ENCODE results near the gene EPX.
A peak's percentile ranks its signal among the peaks of the same experiment; 100 is the strongest.

Gene EPX

DNA sequence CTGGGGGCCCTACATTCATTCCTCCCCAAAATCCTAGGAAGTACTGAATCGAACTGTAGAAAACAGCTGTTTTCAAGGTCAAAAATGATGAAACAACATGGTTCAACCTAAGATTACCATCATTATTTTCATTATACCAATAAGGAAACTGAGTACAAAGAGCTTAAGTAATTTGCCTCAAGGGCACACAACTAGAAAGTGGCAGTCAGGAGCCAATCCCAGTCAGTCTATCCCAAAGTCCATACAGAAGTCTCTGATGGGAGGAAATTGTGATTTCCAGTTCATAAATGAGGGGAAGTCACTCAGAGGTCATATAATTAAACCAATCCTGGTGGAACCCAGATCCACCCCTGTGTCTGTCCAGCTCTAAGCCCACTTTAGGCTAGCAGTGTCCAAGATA lies 54.3 kb downstream of the EPX start:
- DNase-seq (ENCODE audit: extremely low read depth, low read depth) = no peak
- TF ChIP-seq, protein P1, sequence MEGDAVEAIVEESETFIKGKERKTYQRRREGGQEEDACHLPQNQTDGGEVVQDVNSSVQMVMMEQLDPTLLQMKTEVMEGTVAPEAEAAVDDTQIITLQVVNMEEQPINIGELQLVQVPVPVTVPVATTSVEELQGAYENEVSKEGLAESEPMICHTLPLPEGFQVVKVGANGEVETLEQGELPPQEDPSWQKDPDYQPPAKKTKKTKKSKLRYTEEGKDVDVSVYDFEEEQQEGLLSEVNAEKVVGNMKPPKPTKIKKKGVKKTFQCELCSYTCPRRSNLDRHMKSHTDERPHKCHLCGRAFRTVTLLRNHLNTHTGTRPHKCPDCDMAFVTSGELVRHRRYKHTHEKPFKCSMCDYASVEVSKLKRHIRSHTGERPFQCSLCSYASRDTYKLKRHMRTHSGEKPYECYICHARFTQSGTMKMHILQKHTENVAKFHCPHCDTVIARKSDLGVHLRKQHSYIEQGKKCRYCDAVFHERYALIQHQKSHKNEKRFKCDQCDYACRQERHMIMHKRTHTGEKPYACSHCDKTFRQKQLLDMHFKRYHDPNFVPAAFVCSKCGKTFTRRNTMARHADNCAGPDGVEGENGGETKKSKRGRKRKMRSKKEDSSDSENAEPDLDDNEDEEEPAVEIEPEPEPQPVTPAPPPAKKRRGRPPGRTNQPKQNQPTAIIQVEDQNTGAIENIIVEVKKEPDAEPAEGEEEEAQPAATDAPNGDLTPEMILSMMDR (IDR thresholded peaks at IDR 0.05; ENCODE audit: low read depth, low read length) = no peak

DNA sequence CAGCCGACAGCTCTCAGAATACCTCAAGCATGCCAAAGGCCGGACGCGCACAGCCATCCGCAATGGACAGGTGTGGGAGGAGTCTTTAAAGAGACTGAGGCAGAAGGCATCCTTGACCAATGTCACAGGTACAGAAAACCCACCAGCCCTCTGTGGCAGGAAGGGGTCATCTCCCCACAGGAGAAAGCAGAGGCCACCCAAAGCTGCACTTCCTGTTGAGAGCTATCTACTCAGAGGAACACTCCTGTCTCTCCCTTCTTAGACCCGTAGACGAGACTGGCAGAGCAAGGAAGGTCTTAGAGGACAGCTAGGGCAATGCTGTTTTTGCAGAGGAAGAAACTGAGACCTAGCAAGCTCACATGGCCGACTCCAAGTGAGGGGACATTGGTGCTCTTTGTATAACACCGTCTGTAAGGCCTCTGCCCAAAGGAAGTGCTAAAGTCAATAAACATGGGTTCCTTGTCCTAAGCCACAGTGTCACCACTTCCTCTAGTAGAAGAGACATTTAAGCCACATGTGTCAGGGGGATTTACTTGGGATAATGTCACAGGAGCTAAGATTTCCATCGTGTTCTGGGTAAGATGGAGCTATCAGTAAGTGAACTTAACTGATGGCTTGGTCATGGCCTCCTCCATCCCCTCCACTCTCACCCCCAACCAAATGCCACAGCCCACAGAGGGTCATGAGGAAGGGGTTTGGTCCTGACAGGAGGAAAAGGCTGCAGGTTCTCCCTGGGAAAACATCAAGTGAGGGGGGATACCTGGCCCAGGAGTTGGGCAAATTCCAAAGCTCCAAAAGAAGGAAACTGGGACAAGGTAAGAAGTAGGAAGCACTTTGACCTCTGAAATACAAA lies 55.2 kb downstream of the EPX start:
- DNase-seq (ENCODE audit: extremely low read depth, low read depth) = no peak
- TF ChIP-seq, protein P1 (IDR thresholded peaks at IDR 0.05; ENCODE audit: low read depth, low read length) = no peak

DNA sequence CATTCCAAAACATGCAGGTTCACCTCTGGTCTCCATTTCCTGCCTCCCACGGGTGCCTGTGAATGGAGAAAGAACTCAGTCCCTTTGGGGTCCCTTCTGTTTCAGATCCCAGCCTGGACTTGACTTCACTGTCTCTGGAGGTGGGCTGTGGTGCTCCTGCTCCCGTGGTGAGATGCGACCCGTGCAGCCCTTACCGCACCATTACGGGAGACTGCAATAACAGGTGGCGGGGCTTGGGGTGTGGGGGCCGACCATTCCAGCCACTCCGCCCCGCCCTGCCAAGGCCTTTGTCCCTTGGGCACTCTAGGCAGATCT lies 56.4 kb downstream of the EPX start:
- DNase-seq (ENCODE audit: extremely low read depth, low read depth) = no peak
- TF ChIP-seq, protein P1 (IDR thresholded peaks at IDR 0.05; ENCODE audit: low read depth, low read length) = no peak

DNA sequence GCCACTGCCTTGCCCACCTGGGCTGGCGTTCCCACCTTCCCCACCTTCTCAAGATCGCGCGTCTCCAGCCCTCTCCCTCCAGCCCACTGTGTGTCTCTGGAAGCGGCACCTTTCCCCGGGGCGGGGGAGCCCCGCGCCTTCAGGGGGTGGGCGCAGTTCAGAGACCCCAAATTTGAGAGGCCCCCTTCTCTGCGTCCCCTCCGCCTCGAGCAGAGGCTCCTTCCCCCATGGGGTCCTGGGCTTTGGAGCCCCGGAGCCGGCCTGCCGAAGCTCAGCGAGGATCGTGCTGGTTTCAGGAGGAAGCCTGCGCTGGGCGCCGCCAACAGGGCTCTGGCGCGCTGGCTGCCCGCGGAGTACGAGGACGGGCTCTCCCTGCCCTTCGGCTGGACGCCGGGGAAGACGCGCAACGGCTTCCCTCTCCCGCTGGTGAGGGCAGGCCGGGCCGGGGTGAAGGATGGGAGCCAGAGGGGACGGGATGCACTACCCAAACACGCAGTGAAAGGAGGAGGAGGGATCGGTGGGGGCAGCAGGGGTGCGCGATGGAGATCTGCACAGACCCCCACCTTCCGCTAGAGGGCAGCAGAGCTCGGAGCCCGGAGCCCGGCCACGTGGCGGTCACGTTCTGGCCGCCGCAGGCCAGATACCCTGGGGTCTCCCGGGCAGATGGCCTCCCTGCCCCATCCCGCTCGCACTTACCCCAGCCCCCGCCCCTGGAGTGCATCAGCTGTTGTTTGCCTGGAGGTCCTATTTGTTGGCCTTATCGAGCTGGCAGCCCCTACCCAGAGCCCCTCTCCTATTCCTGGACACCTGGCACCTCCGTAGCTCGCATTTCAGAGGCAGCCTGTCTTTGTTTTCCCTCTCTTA lies 57.0 kb downstream of the EPX start:
- TF ChIP-seq, protein P1 (IDR thresholded peaks at IDR 0.05; ENCODE audit: low read depth, low read length) = peak; percentile 92
- peak; percentile 8 for DNase-seq (ENCODE audit: extremely low read depth, low read depth)

DNA sequence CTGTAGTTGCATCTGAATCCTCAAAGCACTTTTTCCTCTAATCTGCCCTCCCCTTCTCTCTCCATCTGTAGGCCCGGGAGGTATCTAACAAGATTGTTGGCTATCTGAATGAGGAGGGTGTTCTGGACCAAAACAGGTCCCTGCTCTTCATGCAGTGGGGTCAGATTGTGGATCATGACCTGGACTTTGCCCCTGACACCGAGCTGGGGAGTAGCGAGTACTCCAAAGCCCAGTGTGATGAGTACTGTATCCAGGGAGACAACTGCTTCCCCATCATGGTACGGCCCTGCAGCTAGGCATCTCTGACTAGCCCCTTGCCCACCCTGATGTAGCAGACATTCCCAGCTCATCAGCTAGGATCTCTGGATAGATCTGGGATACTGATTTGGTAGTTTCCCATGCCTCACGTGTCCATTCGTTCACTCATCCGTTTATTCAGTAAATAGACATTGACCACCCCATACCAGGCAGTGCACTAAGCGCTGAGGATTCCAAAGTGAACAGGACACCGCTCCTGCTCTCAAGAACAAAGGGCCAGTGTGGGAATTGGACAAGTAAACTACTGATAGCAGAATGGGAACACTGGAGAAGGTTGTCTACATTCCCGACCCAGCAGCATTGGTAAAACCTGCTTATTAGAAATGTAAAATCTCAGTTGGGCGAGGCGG lies 58.0 kb downstream of the EPX start:
- DNase-seq (ENCODE audit: extremely low read depth, low read depth) = no peak
- TF ChIP-seq, protein P1 (IDR thresholded peaks at IDR 0.05; ENCODE audit: low read depth, low read length) = no peak

DNA sequence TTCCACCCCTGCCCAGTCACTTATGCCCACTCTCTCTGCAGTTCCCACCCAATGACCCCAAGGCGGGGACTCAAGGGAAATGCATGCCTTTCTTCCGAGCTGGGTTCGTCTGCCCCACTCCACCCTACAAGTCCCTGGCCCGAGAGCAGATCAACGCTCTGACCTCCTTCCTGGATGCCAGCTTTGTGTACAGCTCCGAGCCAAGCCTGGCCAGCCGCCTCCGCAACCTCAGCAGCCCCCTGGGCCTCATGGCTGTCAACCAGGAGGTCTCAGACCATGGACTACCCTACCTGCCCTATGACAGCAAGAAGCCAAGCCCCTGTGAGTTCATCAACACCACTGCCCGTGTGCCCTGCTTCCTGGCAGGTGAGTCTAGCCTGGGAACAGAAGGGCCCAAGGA lies 59.6 kb downstream of the EPX start:
- DNase-seq (ENCODE audit: extremely low read depth, low read depth) = no peak
- TF ChIP-seq, protein P1 (IDR thresholded peaks at IDR 0.05; ENCODE audit: low read depth, low read length) = no peak

All from AG09319 (cell line).